ENCODE measurements around the gene LARP6. TPM values are rescaled to one million over a fixed set of nuclear protein-coding genes. Genes with fewer than 3 reads are reported as not detected.

Gene LARP6
- total and polyA plus RNA-seq, 2 experiments from 2014 or later, result 20.0 to 22.4 TPM

DNA sequence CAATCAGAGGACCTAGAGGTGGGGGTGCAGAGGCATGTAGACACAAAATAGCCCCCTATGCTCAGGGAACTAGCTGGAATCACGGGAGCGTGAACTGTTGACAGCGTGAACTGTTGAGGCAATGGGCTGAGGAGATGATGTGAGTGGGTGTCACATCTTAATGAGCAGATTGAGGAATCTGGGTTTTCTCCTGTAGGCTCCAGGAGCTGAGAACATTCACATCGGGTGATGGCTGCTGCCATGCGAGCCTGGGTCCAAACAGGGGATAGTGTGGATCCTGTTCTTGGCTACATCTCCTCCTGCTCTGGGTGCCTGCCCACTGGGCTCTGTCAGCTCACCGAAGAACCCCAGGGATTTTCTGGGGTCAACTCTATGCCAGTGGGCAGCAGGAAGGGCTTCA, 2.1 kb downstream of the LARP6 start:
- H2AFZ ChIP-seq, result no peak overlapping the region
- no peaks in the 10 kb centered on the region for H3K9me3 Mint-ChIP-seq
- no peak for DNase-seq (ENCODE audit: low spot score)
- H3K4me2 ChIP-seq, result no peak overlapping the region
- no peak overlapping the region for H3K27ac ChIP-seq (ENCODE audit: low read depth)
- ATAC-seq, result no peak
- TF ChIP-seq NANOG (IDR thresholded peaks at IDR 0.05; ENCODE audit: borderline replicate concordance) (no peak), STAT1 (IDR thresholded peaks at IDR 0.05; ENCODE audit: unreplicated experiment) (no peak), POLR2AphosphoS5 (IDR thresholded peaks at IDR 0.05; ENCODE audit: low read depth) (no peak), ZNF114 (CRISPR knock-in tag; IDR thresholded peaks at IDR 0.05) (no peak), EZH2 (IDR thresholded peaks at IDR 0.05; ENCODE audit: low read depth, unreplicated experiment) (no peak), CREB1 (CRISPR knock-in tag; IDR thresholded peaks at IDR 0.05; ENCODE audit: low read depth) (no peak), JUNB (IDR thresholded peaks at IDR 0.05; ENCODE audit: unreplicated experiment) (no peak), ZNF331 (CRISPR knock-in tag; IDR thresholded peaks at IDR 0.05; ENCODE audit: low read depth) (no peak), EZH2phosphoT487 (IDR thresholded peaks at IDR 0.05; ENCODE audit: unreplicated experiment) (no peak)
- TF ChIP-seq, protein P1, sequence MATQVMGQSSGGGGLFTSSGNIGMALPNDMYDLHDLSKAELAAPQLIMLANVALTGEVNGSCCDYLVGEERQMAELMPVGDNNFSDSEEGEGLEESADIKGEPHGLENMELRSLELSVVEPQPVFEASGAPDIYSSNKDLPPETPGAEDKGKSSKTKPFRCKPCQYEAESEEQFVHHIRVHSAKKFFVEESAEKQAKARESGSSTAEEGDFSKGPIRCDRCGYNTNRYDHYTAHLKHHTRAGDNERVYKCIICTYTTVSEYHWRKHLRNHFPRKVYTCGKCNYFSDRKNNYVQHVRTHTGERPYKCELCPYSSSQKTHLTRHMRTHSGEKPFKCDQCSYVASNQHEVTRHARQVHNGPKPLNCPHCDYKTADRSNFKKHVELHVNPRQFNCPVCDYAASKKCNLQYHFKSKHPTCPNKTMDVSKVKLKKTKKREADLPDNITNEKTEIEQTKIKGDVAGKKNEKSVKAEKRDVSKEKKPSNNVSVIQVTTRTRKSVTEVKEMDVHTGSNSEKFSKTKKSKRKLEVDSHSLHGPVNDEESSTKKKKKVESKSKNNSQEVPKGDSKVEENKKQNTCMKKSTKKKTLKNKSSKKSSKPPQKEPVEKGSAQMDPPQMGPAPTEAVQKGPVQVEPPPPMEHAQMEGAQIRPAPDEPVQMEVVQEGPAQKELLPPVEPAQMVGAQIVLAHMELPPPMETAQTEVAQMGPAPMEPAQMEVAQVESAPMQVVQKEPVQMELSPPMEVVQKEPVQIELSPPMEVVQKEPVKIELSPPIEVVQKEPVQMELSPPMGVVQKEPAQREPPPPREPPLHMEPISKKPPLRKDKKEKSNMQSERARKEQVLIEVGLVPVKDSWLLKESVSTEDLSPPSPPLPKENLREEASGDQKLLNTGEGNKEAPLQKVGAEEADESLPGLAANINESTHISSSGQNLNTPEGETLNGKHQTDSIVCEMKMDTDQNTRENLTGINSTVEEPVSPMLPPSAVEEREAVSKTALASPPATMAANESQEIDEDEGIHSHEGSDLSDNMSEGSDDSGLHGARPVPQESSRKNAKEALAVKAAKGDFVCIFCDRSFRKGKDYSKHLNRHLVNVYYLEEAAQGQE (IDR thresholded peaks at IDR 0.05; ENCODE audit: unreplicated experiment), result no peak
- TF ChIP-seq, protein P2, sequence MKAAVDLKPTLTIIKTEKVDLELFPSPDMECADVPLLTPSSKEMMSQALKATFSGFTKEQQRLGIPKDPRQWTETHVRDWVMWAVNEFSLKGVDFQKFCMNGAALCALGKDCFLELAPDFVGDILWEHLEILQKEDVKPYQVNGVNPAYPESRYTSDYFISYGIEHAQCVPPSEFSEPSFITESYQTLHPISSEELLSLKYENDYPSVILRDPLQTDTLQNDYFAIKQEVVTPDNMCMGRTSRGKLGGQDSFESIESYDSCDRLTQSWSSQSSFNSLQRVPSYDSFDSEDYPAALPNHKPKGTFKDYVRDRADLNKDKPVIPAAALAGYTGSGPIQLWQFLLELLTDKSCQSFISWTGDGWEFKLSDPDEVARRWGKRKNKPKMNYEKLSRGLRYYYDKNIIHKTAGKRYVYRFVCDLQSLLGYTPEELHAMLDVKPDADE (IDR thresholded peaks at IDR 0.05), result no peak
- TF ChIP-seq, protein P3, sequence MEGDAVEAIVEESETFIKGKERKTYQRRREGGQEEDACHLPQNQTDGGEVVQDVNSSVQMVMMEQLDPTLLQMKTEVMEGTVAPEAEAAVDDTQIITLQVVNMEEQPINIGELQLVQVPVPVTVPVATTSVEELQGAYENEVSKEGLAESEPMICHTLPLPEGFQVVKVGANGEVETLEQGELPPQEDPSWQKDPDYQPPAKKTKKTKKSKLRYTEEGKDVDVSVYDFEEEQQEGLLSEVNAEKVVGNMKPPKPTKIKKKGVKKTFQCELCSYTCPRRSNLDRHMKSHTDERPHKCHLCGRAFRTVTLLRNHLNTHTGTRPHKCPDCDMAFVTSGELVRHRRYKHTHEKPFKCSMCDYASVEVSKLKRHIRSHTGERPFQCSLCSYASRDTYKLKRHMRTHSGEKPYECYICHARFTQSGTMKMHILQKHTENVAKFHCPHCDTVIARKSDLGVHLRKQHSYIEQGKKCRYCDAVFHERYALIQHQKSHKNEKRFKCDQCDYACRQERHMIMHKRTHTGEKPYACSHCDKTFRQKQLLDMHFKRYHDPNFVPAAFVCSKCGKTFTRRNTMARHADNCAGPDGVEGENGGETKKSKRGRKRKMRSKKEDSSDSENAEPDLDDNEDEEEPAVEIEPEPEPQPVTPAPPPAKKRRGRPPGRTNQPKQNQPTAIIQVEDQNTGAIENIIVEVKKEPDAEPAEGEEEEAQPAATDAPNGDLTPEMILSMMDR (conservative IDR thresholded peaks at IDR 0.05; ENCODE audit: low read depth in 2 of 2), result no peak
- TF ChIP-seq, protein P4, sequence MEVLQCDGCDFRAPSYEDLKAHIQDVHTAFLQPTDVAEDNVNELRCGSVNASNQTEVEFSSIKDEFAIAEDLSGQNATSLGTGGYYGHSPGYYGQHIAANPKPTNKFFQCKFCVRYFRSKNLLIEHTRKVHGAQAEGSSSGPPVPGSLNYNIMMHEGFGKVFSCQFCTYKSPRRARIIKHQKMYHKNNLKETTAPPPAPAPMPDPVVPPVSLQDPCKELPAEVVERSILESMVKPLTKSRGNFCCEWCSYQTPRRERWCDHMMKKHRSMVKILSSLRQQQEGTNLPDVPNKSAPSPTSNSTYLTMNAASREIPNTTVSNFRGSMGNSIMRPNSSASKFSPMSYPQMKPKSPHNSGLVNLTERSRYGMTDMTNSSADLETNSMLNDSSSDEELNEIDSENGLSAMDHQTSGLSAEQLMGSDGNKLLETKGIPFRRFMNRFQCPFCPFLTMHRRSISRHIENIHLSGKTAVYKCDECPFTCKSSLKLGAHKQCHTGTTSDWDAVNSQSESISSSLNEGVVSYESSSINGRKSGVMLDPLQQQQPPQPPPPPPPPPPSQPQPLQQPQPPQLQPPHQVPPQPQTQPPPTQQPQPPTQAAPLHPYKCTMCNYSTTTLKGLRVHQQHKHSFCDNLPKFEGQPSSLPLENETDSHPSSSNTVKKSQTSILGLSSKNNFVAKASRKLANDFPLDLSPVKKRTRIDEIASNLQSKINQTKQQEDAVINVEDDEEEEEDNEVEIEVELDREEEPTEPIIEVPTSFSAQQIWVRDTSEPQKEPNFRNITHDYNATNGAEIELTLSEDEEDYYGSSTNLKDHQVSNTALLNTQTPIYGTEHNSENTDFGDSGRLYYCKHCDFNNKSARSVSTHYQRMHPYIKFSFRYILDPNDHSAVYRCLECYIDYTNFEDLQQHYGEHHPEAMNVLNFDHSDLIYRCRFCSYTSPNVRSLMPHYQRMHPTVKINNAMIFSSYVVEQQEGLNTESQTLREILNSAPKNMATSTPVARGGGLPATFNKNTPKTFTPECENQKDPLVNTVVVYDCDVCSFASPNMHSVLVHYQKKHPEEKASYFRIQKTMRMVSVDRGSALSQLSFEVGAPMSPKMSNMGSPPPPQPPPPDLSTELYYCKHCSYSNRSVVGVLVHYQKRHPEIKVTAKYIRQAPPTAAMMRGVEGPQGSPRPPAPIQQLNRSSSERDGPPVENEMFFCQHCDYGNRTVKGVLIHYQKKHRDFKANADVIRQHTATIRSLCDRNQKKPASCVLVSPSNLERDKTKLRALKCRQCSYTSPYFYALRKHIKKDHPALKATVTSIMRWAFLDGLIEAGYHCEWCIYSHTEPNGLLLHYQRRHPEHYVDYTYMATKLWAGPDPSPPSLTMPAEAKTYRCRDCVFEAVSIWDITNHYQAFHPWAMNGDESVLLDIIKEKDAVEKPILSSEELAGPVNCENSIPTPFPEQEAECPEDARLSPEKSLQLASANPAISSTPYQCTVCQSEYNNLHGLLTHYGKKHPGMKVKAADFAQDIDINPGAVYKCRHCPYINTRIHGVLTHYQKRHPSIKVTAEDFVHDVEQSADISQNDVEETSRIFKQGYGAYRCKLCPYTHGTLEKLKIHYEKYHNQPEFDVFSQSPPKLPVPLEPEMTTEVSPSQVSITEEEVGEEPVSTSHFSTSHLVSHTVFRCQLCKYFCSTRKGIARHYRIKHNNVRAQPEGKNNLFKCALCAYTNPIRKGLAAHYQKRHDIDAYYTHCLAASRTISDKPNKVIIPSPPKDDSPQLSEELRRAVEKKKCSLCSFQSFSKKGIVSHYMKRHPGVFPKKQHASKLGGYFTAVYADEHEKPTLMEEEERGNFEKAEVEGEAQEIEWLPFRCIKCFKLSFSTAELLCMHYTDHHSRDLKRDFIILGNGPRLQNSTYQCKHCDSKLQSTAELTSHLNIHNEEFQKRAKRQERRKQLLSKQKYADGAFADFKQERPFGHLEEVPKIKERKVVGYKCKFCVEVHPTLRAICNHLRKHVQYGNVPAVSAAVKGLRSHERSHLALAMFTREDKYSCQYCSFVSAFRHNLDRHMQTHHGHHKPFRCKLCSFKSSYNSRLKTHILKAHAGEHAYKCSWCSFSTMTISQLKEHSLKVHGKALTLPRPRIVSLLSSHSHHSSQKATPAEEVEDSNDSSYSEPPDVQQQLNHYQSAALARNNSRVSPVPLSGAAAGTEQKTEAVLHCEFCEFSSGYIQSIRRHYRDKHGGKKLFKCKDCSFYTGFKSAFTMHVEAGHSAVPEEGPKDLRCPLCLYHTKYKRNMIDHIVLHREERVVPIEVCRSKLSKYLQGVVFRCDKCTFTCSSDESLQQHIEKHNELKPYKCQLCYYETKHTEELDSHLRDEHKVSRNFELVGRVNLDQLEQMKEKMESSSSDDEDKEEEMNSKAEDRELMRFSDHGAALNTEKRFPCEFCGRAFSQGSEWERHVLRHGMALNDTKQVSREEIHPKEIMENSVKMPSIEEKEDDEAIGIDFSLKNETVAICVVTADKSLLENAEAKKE (CRISPR knock-in tag; IDR thresholded peaks at IDR 0.05), result no peak
- no peak overlapping the region for H3K4me3 ChIP-seq
- peaks cover 14% of the 10 kb centered on the region for H3K36me3 Mint-ChIP-seq (ENCODE audit: low read depth)
- no peaks in the 10 kb centered on the region; the same call in 1 of the 2 replicates for H4K20me1 ChIP-seq (replicated peaks; ENCODE audit: insufficient read depth)
- H3F3A ChIP-seq (replicated peaks; ENCODE audit: low read depth), result 0 out of 2 replicates have a peak, but pooled peaks cover 9% of the 10 kb centered on the region
- peaks cover 8% of the 10 kb centered on the region for H3K4me1 ChIP-seq (ENCODE audit: insufficient read depth)
- H3K4me3 Mint-ChIP-seq, result no peak overlapping the region; the same call in 2 of the 3 replicates
- no peaks in the 10 kb centered on the region for H3K36me3 ChIP-seq (ENCODE audit: insufficient read depth)
- H3K79me2 ChIP-seq (replicated peaks; ENCODE audit: insufficient read depth), result peaks cover 7% of the 10 kb centered on the region; the same call in 1 of the 2 replicates
- no peak overlapping the region for H3K27ac Mint-ChIP-seq
- peaks cover 10% of the 10 kb centered on the region for H3K27me3 ChIP-seq (ENCODE audit: insufficient read depth)
- H3K27me3 Mint-ChIP-seq (ENCODE audit: insufficient read depth, low read depth, poor library complexity), result peaks cover 6% of the 10 kb centered on the region
- peaks cover 20% of the 10 kb centered on the region for H3K4me1 Mint-ChIP-seq
- no peaks in the 10 kb centered on the region for H3K9me2 ChIP-seq (ENCODE audit: insufficient read depth)

Data from GM23338 (cell line).